ENCODE measurements around the gene JUP. TPM values are rescaled to one million over a fixed set of nuclear protein-coding genes. Genes with fewer than 3 reads are reported as not detected.

JUP gene
- total RNA-seq, 1 donor from 2014 or later, result 28.5 TPM

- Mint-ChIP-seq H3K4me3 (no peak overlapping the region), H3K9me3 (no peaks in the 10 kb centered on the region), H3K27me3 (ENCODE audit: insufficient read depth, low read depth) (peaks cover 6% of the 10 kb centered on the region), H3K4me1 (peaks cover 1% of the 10 kb centered on the region), H3K36me3 (peaks cover 32% of the 10 kb centered on the region), H3K27ac (no peak overlapping the region)
- peaks cover 7% of the 10 kb centered on the region for H3K36me3 ChIP-seq
- no peaks in the 10 kb centered on the region for H3K4me1 ChIP-seq
- H4K20me1 ChIP-seq (ENCODE audit: low read depth), result peaks cover 15% of the 10 kb centered on the region
- no peak for TF ChIP-seq EZH2 (IDR thresholded peaks at IDR 0.05)
- no peak for TF ChIP-seq EZH2phosphoT487 (IDR thresholded peaks at IDR 0.05)
- no peak for TF ChIP-seq CTCF (IDR thresholded peaks at IDR 0.05)
- no peak overlapping the region for H3K9ac ChIP-seq
- no peak overlapping the region for H3K4me3 ChIP-seq
- no peaks in the 10 kb centered on the region for H3F3A ChIP-seq (ENCODE audit: low read depth)
- H3K79me2 ChIP-seq (ENCODE audit: low read depth), result peaks cover 6% of the 10 kb centered on the region
- DNase-seq (ENCODE audit: low spot score), result no peak
- H3K9me3 ChIP-seq (ENCODE audit: low read depth), result no peaks in the 10 kb centered on the region
- no peak overlapping the region for H3K4me2 ChIP-seq
- H3K27me3 ChIP-seq, result no peaks in the 10 kb centered on the region
- H3K27ac ChIP-seq, result no peak overlapping the region
- no peak overlapping the region for H2AFZ ChIP-seq (replicated peaks)
Observed at GRCh38 chr17:41767324-41768042, 19.0 kb downstream of the JUP start.

- Mint-ChIP-seq H3K36me3 (peaks cover 39% of the 10 kb centered on the region), H3K4me3 (no peak overlapping the region), H3K27me3 (ENCODE audit: insufficient read depth, low read depth) (peaks cover 7% of the 10 kb centered on the region), H3K4me1 (no peaks in the 10 kb centered on the region), H3K9me3 (no peaks in the 10 kb centered on the region), H3K27ac (no peak overlapping the region)
- Histone ChIP-seq H3K9ac (no peak overlapping the region), H3K27me3 (no peaks in the 10 kb centered on the region), H3F3A (ENCODE audit: low read depth) (no peaks in the 10 kb centered on the region), H3K4me3 (no peak overlapping the region), H4K20me1 (ENCODE audit: low read depth) (peaks cover 2% of the 10 kb centered on the region), H2AFZ (replicated peaks) (no peak overlapping the region), H3K36me3 (peaks cover 7% of the 10 kb centered on the region), H3K4me2 (no peak overlapping the region), H3K79me2 (ENCODE audit: low read depth) (no peaks in the 10 kb centered on the region), H3K9me3 (ENCODE audit: low read depth) (no peaks in the 10 kb centered on the region), H3K4me1 (no peaks in the 10 kb centered on the region), H3K27ac (no peak overlapping the region)
- no peak for DNase-seq (ENCODE audit: low spot score)
- no peak for TF ChIP-seq EZH2 (IDR thresholded peaks at IDR 0.05)
- no peak for TF ChIP-seq EZH2phosphoT487 (IDR thresholded peaks at IDR 0.05)
- no peak for TF ChIP-seq CTCF (IDR thresholded peaks at IDR 0.05)
Observed at GRCh38 chr17:41766135-41766534, 20.4 kb downstream of the JUP start.

- Histone ChIP-seq H3K9me3 (ENCODE audit: low read depth) (no peaks in the 10 kb centered on the region), H3K4me3 (no peak overlapping the region), H3K4me2 (no peak overlapping the region), H3K27ac (no peak overlapping the region), H3K27me3 (no peaks in the 10 kb centered on the region), H3K9ac (no peak overlapping the region), H3F3A (ENCODE audit: low read depth) (no peaks in the 10 kb centered on the region), H2AFZ (replicated peaks) (no peak overlapping the region), H3K36me3 (peaks cover 7% of the 10 kb centered on the region), H3K79me2 (ENCODE audit: low read depth) (no peaks in the 10 kb centered on the region), H3K4me1 (no peaks in the 10 kb centered on the region), H4K20me1 (ENCODE audit: low read depth) (no peaks in the 10 kb centered on the region)
- DNase-seq (ENCODE audit: low spot score), result no peak
- H3K27me3 Mint-ChIP-seq (ENCODE audit: insufficient read depth, low read depth), result peaks cover 11% of the 10 kb centered on the region
- TF ChIP-seq CTCF (IDR thresholded peaks at IDR 0.05) (no peak), EZH2 (IDR thresholded peaks at IDR 0.05) (no peak), EZH2phosphoT487 (IDR thresholded peaks at IDR 0.05) (no peak)
- H3K36me3 Mint-ChIP-seq, result peaks cover 40% of the 10 kb centered on the region
- H3K9me3 Mint-ChIP-seq, result no peaks in the 10 kb centered on the region
- H3K27ac Mint-ChIP-seq, result no peak overlapping the region
- H3K4me3 Mint-ChIP-seq, result no peak overlapping the region
- H3K4me1 Mint-ChIP-seq, result no peaks in the 10 kb centered on the region
Observed at GRCh38 chr17:41763327-41763726, 23.2 kb downstream of the JUP start.
